GM20431 (cell line): ENCODE results near the gene MISP3.
"Not testable (repeated sequence)": the region's sequence is repeated elsewhere in the genome, so short reads cannot be mapped to it uniquely, and the experiment has no call there.

Experiments
- in situ Hi-C: fragments of 300-500 bp; cut with MseI, MboI; formaldehyde crosslinking; loops from one replicate; pipeline ENCODE4 v1.15.0; 2020; ENCODE audit warnings: low sequenced_read_pairs; ENCODE audit not compliant: unreplicated experiment

MISP3 gene

GRCh38 chr19:14072535-14073260 lies at the start of gene MISP3:
TSS of gene MISP3 (plus strand) at chr19:14072786. CDS start at chr19:14073310, 524 bp downstream.
- in situ Hi-C loops: loop anchor here (5.0 kb wide), 1 partner anchor 195 kb away; the partner anchor contains the start of gene NANOS3

GRCh38 chr19:14023404-14024235 lies 49.0 kb upstream of the MISP3 start:
- in situ Hi-C loops: no loop called here

GRCh38 chr19:14026652-14027192 lies 45.9 kb upstream of the MISP3 start:
- in situ Hi-C loops: not testable (repeated sequence)

- in situ Hi-C loops: no loop called here
Observed at GRCh38 chr19:14027856-14028450, 44.6 kb upstream of the MISP3 start, which contains the start of gene RLN3. TSS of gene RLN3 (plus strand) at chr19:14028148. CDS start at chr19:14028205, 57 bp downstream.

- in situ Hi-C loops: no loop called here
Observed at GRCh38 chr19:14028901-14029300, 43.7 kb upstream of the MISP3 start.

GRCh38 chr19:14030997-14031718 lies 41.4 kb upstream of the MISP3 start:
- in situ Hi-C loops: no loop called here

GRCh38 chr19:14031719-14032480 lies 40.7 kb upstream of the MISP3 start, which contains the start of gene IL27RA:
TSS of gene IL27RA (plus strand) at chr19:14031762. CDS start at chr19:14031873, 111 bp downstream.
- in situ Hi-C loops: no loop called here

GRCh38 chr19:14033946-14034345 lies 38.6 kb upstream of the MISP3 start:
- in situ Hi-C loops: no loop called here

- in situ Hi-C loops: not testable (repeated sequence)
Observed at GRCh38 chr19:14035159-14035558, 37.4 kb upstream of the MISP3 start.

- in situ Hi-C loops: no loop called here
Observed at GRCh38 chr19:14035706-14036105, 36.9 kb upstream of the MISP3 start.

- in situ Hi-C loops: no loop called here
Observed at GRCh38 chr19:14039181-14039580, 33.4 kb upstream of the MISP3 start.

- in situ Hi-C loops: loop anchor here (10.0 kb wide), 1 partner anchor 148 kb away; no protein-coding TSS in a partner anchor
Observed at GRCh38 chr19:14042659-14043608, 29.7 kb upstream of the MISP3 start.

- in situ Hi-C loops: loop anchor here (10.0 kb wide), 1 partner anchor 153 kb away; no protein-coding TSS in a partner anchor
Observed at GRCh38 chr19:14047866-14048265, 24.7 kb upstream of the MISP3 start.

- in situ Hi-C loops: loop anchor here (10.0 kb wide), 1 partner anchor 154 kb away; no protein-coding TSS in a partner anchor
Observed at GRCh38 chr19:14048443-14049153, 24.0 kb upstream of the MISP3 start.

GRCh38 chr19:14050512-14050911 lies 22.1 kb upstream of the MISP3 start:
- in situ Hi-C loops: no loop called here

GRCh38 chr19:14050961-14051360 lies 21.6 kb upstream of the MISP3 start:
- in situ Hi-C loops: not testable (repeated sequence)

GRCh38 chr19:14051980-14052379 lies 20.6 kb upstream of the MISP3 start:
- in situ Hi-C loops: no loop called here
